GM18907 (cell line): ENCODE data around the gene ZFHX2.

ENCODE experiments used
- ATAC-seq: cut with Tn5 transposase; IDR thresholded peaks from one replicate; pipeline ENCODE4 v1.9.1; 2021; ENCODE audit warnings: mild to moderate bottlenecking, moderate library complexity; ENCODE audit not compliant: unreplicated experiment

The ZFHX2 gene

DNA sequence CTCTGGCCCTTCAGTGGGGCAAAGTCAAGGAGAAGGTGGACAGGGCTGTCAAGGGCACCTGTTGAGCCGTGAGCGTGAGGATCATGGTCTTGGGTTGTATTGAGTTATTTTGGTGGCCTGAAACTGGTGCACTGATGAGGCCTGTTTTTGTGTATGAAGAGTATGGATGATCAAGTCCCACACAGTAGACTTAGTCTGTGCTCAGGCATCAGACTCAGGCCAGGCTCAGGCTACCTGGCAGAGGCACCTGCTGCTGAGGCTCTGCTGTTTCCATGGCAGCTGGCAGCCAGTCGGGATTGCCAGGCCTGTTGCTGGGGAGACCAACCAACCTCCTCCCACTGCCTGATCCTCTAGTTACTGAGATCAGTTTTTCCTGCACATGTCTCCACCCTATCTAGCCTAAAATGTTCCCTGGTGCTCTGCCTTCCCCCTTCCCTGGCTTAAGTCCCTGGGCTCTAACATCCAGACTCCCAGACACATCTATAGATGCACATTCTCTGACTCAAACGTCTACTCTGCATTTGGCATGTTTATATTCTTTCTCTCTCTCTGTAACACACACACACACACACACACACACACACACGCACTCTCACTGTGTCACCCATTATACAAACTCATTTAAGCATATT lies 21.9 kb upstream of the ZFHX2 start:
- no peak for ATAC-seq

DNA sequence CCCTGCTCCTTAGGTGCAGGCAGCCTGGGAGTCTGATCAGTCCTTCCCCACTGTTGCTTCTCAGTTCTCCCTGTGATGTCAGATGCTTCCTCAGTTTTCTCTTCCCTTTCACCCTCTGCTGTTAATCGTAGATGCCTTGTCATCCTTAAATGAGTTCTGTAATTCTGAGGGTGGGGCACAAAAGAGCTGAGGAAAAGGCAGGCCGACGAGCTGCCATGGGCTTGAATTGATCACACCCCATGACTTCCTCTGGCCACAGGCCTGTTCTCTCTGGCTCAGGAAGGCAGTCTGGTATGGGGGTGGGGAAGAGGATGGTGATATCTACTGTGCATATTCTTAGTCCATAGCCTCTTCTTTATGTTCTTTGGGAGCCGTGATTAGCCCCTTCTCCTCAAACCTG lies 21.3 kb upstream of the ZFHX2 start:
- no peak for ATAC-seq

DNA sequence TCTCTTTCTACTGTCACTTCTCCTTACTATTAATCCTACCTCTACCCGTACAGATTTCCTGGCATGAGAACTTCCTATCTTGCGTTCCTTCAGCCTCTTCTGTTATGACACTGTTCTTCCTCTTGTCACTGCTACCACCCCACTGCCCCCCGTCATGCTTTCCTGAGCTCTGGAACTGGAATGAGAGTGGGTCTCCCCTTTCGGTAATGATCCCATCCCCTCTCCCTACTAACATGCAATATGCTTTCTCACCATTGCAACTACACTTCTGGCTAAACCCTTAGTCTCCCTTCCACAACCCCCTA lies 20.9 kb upstream of the ZFHX2 start:
- ATAC-seq = no peak

DNA sequence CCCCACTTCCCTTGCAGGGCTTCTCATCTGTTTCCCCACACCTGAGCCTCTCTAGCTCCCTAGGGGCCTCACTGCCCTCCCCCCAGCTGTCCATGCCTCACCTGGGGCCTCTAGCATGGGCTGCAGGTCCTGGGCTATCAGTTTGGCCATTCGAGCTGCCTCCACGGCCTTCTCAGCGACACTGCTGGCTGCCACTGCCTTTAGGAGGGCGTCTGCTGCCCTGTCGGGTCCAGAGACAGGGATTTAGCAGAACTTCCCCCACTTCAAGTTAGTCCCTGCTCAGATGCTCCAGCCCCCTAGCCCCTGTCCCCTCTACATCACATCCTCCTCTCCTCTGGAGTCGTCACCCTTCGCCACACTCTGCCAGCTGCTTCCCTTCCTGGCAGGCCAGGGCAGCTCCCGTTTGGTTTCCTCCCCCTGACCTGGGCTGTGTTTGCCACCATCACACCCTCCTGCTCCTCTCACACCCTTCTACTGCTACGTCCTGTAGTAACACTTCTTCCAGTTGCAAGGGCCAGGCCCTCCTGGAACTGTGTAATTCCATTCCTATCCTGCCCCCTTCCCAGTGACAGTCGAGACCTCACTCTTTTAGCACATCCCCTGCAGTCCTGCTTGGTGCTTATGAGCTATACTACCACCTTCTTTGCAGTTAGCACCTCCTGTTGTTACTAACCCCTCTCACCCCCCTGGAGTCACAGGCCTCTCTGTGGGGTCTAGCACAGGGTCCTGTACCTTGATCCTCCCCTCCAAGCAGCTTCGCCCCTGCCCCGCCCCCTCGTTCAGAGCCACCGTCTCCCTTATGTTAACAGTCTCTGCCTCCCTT lies 20.3 kb upstream of the ZFHX2 start:
- no peak for ATAC-seq

DNA sequence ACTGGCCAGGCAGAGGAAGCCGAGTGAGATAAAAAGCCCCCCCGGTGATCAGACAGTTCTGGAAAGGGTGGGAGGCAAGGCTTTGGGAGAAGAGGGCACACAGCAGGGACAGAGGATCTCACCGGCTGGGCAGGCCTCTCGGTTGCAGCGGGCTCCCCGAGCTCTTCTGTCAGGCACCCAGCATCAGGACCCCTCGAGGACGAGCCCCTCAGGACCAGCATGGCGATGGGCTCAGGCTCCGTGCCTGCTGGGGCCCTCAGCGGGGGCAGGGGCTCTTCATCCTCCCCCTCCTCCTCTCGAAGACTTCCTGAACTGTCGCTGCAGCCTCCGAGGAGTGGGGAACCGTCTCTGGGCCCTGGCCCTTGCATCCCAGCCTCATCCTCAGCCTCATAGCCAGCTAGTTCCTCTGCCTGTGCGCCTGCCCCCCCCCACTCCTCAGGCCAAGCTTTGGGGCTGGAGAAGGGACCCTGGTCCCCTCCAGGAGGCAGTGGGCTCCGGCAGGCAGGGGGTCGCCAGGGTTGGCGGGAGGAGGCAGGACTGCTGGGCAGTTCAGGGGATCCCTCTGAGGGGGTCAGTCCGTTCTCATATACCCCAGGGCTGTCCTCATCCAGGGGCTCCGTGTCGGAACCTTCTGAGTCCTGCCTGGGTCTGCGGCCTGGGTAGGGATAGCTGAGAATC lies 19.4 kb upstream of the ZFHX2 start:
- no peak for ATAC-seq

DNA sequence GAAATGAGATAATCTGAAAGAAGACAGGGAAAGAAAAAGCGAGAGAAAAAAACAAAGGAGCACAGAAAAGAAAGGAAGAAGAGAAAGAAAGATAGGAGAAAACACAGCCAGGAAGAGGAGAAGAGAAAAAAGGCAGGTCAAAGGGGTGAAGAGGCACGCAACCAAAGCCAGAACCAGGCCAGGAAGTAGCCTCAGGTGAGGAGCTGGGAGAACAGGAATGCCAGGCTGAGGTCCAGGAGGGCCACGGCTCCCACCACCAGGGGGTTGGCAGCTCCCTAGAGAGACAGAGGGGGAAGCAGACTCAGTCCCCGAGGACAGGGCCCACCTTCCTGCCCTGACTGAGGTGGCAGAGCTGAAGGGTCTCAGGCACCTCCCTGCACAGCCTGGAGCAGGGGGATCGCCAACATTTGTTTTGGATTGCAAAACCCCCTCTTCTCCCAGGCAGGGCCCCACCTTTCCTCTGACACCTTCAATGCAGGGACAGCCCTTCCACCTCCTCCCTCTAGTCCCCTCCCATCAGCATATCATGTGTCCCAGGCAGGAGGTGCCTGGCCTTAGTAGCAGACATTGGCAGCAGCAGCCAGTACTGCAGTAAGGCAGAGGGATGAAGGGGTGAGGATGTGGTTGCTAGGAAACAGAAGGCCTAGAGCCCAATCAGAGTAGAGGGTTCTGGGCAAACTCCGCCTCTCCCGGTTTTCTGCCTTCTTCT lies 18.0 kb upstream of the ZFHX2 start:
- no peak for ATAC-seq

DNA sequence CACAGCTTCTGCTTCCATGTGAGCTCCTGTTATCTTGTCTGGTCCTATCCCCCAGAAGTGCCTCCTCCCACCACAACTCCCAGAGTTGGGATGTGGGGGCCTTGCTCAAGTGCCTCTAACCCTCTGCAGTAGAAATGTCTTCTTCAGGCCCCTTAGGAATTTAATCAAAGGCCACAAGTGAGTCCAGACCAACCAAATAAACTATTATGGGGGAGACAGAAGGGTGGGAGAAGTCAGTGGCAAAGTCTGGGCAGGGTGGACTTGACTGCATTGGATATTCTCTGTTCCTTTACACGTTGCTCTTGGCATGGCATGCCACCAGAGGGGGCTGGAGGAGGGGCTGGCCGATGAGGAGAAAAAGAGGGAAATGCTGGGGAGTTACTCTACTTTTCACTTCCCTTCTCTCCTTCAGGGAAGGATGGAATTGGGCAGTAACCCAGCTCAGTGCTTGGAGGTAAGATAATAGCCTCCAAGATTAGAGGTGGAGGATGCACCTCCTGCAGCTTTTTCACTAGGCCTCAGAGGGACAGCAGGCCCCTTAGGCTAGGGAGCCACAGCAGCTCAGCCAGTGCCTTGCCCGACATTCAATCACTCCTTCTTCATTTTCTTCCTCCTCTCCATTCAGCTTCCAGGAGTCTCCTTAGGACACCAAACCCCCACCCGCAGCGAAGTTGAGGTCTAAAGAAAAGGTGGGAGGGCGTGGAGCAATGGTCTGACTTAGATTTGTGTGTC lies 17.2 kb upstream of the ZFHX2 start:
- no peak for ATAC-seq

DNA sequence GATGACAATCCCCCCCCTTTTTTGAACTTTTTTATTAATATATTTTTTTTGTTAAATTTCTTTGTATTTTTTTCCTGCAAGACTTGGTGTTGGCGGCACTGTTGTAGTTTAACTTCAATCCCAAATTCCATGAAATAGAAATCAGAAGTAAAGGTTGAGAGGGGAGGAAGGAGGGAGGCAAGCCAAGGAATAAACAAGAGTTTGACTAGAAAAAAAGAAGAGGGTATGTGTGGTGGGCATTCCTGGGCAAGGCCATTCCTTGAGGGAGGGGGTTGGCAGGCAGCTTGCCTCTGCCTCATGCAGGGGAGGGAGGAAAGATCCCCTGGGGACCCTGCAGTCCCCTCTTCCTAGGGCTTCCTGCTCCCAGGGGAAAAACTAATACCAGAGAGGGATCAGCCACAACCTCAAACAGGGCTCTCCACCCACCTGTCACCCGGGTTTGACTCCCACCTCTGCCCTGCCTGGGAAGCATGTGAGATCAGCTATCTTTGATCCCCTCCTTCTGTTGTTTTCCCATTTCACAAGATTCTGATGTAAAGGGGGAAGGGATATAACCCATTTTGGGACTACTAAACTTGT lies 16.5 kb upstream of the ZFHX2 start:
- ATAC-seq = no peak

DNA sequence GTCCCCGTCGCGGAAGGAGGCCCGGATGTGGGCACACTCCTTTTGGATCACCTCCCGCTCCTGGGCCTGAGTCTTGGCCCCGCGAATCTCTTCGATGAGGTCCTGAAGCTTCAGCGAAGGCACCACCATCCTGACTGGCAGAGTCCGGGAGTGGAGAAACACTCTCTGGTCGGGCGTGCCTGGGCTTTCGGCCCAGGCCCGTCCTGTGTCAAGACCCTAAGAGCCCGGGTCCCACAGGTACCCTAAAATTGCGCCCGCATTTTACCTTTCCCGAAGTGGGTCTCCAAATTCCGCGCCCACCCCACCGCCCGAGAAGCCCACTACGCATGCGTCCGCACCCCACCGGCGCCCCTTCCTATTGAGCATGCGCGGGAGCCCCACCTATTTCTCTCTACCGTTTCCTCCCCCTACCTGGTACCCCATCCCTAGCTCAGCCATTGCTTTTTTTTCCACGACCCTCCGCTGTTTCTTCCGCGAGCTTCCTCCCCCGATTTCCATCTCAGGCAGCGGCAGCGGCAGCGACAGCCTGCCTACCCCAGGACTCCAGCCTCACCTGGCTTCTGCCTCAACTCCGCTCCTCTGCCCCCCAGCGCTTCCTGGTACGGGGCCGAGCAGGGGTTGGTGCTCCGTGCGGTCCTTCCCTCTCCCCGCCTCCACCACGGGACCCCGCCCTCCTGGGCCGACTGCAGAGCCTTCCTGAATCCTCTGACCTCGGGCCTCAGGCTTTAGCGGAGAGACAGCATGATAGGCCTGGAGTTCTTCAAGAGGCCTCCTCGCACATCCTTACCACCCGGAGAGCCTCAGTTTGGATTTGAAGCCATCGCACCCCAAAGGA lies 15.8 kb upstream of the ZFHX2 start, which contains the start of gene AP1G2:
Gene AP1G2, minus strand, starts transcription at position 606 of the 835 bp plus-strand sequence. Its CDS starts 477 bp downstream, at position 129.
- peak; percentile 89 for ATAC-seq

DNA sequence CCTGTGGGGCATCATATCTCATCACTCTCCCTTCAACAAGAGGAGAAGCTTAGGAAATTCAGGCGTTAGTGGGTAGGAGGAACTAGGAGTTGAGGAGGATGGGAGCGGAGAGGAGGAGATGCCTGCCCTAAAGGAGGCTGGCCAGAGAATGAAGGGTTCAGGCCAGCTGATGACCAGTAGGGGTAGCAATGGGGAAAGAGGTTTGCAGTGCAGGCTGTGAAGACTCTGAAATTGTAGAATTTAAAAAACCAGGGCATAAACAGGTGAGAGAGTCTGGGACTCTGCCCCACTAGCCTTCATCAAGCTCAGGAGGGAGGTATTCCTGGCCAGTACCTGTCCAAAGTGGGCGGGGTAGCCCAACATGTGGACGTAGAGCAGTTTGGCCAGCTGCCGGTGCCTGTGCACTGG lies 15.2 kb upstream of the ZFHX2 start:
- ATAC-seq = no peak

DNA sequence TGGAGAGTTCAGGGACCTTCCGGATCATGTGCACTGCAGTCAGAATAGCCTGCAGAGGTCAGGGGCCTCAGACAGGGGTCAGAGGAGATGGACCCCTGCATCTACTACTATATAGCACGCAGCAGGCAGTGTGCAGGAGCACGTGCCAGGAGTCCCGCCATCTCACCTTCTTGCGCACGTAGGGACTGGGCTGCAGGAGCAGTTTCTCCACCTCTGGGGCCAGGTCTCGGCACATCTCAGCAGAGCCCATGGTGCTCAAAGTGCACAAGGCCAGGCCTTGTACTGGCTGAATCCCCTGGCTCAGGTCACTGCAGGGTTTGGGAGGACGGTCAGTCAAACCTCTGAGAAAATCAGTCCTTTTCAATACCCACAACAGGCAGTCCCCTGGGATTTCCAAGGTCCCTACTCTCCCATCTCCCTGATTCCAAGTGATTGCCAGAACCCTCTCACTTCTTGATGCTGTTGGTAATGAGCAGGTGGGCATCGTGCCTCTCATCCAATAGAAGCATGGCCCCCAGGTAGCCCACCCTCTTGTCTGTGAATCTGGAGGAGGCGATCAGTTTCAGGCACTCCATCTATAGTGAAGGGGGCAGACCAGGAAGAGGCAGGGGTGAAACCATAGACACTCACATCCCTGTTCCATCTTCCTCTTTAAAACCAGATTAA lies 14.7 kb upstream of the ZFHX2 start:
- no peak for ATAC-seq

DNA sequence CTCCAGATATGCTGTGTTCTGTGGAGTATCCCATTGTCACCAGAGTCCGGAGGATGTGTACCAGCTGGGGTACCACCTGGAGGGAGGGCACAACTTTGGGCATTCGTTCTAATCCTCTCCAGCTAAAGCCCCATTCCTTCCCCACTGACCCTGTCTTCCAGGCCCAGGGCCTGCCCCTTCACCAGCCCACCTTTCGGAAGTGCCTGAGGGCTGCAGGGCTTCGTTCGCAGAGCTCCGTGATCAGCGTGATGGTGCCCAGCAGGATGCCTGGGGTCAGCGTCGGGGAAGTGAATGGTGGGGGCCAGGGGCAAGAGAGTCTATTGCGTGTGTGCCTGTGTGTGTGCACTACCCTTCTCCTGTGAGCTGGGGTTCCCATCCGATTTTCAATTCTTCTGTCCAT lies 14.1 kb upstream of the ZFHX2 start:
- ATAC-seq = no peak

DNA sequence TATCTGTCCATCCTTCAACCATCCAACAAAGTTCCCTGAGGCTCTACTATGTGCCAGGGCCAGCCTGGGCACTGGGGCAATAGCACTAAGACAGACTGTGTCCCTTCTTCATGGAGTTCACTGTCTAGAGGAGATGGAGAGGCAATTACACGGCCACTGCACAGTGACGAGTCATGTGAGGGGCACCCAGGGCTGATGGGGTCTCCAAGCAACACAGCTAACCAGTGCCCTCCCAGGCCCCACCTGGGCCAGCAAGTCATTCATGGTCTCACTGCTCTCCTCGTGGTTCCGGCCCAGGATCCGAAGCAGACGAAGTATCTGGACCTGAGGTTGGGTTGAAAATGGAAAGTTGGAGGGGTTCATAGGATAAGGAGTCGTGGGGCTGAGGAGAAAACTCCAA lies 13.3 kb upstream of the ZFHX2 start:
- no peak for ATAC-seq

DNA sequence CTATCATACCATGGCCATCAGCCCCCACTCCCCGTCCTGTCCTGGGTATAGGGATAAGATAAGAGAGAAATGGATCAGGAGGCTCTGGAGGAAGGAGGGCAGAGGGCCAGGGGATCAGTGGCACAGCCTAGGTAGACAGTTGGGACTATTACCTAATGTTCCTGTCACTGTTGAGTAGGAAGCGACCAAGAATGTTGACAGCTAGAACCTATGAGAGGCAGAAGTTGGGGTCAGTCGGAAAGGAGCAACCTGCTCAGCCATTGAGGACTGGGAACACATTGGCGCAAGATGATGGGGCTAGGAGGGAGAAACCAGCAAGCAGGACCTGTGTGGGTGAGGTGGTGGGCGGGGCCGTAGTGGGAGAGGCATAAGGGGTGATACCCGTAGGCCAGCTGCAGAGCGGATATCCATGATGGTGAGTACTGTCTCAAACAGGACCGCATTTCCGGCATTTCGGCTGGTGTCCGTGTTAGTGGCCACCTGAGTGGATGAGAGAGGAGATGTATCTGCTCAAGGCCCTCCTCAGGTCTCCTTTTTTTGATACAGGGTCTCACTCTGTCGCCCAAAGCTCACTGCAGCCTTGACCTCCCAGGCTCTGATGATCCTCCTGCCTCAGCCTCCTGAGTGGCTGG lies 12.7 kb upstream of the ZFHX2 start:
- no peak for ATAC-seq

DNA sequence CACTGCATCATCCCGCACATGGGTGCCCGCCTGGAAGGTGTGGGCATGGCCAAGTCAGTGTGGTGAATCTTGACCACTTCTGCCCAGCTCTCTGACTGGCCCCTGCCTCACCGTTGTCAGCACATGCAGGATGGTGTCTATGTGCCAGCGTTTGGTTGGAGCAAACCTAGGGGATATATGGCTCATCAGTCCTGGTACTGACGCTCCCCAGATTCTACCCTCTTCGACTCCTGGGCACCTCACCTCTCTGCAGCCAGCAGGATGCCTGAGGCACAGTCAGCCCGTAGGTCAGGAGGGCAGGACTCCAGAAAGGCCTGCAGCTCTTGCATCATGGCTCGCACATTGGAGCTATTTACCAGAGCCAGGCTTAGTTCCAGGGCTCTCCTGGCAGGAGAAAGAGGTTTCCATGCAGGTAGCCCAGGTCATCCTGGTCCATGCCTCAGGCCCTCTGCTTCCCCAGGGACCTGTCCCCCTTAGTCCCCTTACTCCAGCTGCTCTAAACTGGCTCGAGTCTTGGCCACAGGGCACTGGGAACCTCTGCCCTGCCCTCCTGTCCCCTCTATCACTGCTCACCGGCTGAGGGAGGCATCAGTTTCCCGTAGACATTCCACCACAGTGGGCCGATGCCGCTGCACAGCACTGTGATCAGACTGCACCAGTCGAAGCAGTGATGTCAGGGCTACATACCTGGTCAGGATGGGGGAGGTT lies 12.1 kb upstream of the ZFHX2 start:
- no peak for ATAC-seq

DNA sequence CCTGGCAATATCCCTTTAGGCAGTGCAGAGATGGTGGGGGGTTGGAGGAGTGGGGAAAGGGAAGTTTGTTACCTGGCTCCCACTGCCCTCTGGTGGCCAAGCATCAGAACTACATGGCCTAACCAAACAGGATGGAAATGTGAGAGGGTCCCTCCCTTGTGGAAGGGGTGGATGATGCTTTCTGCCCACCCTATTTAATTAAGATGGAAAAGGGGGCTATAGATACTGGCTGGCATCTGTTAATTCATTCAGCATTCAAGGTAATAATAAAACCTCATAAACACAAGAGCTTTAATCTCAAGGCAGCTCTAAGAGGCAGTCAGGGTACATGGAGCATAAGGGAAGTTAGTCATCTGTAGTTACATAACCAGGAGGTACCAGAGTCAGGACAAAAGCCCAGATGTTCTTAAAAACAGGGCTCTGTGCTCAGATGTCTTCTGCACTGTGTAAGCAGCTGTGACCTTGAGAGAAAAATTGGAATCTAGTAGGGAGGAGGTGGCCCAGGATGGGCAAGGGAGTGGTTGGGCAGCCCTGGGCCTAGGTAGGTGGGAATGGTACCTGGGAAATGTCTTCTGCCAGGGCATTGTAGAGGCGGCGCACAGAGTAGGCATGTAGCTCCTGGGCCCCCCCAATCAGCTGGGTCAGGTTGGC lies 11.4 kb upstream of the ZFHX2 start:
- ATAC-seq = no peak
